Measurements from ENCODE around the gene SFMBT1. TPM values are rescaled to one million over a fixed set of nuclear protein-coding genes. Genes with fewer than 3 reads are reported as not detected.

The SFMBT1 gene
- total RNA-seq, 2 donors from 2014 or later: 6.9 to 17.6 TPM

- DNase-seq (no peak), ATAC-seq (no peak)
- intact Hi-C loops (cut with DNase I): loop anchor here (5.0 to 10.0 kb wide), 3 partner anchors 140 to 330 kb away; no protein-coding TSS in a partner anchor
- Histone ChIP-seq H3K36me3 (replicated peaks in 1 of 2; ENCODE audit: insufficient read depth in 1 of 2, low read depth in 2 of 2) (no peaks in the 10 kb centered on the region), H3K9me3 (no peaks in the 10 kb centered on the region), H3K4me1 (peaks cover 12% of the 10 kb centered on the region), H3K27me3 (no peaks in the 10 kb centered on the region), H3K4me3 (no peak overlapping the region), H3K27ac (no peak overlapping the region)
- TF ChIP-seq POLR2A (IDR thresholded peaks at IDR 0.05): no peak
- TF ChIP-seq, protein P1, sequence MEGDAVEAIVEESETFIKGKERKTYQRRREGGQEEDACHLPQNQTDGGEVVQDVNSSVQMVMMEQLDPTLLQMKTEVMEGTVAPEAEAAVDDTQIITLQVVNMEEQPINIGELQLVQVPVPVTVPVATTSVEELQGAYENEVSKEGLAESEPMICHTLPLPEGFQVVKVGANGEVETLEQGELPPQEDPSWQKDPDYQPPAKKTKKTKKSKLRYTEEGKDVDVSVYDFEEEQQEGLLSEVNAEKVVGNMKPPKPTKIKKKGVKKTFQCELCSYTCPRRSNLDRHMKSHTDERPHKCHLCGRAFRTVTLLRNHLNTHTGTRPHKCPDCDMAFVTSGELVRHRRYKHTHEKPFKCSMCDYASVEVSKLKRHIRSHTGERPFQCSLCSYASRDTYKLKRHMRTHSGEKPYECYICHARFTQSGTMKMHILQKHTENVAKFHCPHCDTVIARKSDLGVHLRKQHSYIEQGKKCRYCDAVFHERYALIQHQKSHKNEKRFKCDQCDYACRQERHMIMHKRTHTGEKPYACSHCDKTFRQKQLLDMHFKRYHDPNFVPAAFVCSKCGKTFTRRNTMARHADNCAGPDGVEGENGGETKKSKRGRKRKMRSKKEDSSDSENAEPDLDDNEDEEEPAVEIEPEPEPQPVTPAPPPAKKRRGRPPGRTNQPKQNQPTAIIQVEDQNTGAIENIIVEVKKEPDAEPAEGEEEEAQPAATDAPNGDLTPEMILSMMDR (IDR thresholded peaks at IDR 0.05): no peak
- WGBS, 2 donors: 69 to 81% methylated on average over 5 to 9 of the region's 9 CpGs
These were observed 29.2 kb upstream of the SFMBT1 start for GRCh38 chr3:53074761-53075742.

- Histone ChIP-seq H3K4me1 (peaks cover 12% of the 10 kb centered on the region), H3K4me3 (no peak overlapping the region), H3K27me3 (no peaks in the 10 kb centered on the region), H3K36me3 (replicated peaks in 1 of 2; ENCODE audit: insufficient read depth in 1 of 2, low read depth in 2 of 2) (no peaks in the 10 kb centered on the region), H3K27ac (no peak overlapping the region), H3K9me3 (no peaks in the 10 kb centered on the region)
- WGBS, 2 donors: 54 to 100% methylated on average over 1 of the region's 1 CpG
- TF ChIP-seq, protein P1 (IDR thresholded peaks at IDR 0.05): no peak
- TF ChIP-seq POLR2A (IDR thresholded peaks at IDR 0.05): no peak
- ATAC-seq (no peak), DNase-seq (no peak)
- intact Hi-C loops (cut with DNase I): loop anchor here (10.0 kb wide), 2 partner anchors 140 to 330 kb away; no protein-coding TSS in a partner anchor
These were observed 28.5 kb upstream of the SFMBT1 start for GRCh38 chr3:53074366-53074696.

DNA sequence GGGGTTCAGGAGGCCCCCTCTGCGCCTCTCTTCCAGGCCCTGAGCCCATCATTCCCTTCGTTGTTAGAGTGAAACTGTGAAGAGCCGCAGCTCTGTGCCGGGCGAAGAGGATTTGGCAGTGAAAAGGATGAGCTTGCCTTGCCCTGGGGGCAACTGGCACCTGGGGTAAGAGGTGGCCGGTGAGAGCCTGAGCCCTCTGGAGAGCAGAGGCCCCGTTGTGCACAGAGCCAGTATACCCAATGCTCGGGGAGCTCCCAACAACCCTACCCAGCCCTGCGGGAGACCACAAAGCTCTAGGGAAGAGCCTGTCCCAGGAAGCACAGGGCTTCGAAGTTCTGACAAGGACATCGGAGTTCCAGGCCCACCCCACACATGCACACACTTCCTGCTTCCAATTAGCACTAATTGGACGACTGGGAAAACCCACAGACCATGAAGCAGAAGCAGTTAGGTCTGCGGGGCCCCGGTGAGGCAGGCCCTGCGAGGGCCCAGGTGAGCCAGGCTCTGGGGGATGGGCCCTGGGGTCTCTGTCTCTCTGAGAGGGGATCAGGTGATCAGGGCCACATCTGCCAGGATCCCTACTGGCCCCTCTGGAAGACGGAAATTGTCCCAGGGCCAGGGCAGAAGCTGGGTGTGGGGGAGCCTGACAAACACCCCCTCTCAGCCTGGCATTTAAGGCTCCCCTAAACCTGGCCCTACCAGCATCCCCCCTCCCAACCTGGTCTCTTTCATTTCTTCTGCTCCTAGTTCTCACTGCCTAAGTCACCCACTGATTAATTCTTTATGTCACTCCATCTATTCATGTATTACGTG lies 27.9 kb upstream of the SFMBT1 start:
- Histone ChIP-seq H3K36me3 (replicated peaks in 1 of 2; ENCODE audit: insufficient read depth in 1 of 2, low read depth in 2 of 2) (no peaks in the 10 kb centered on the region), H3K27me3 (no peaks in the 10 kb centered on the region), H3K27ac (peak overlapping the region in 3 of 4 donors; percentile 69 to 81 (median 73)), H3K4me1 (peaks cover 12% of the 10 kb centered on the region), H3K4me3 (peak overlapping the region in 1 of 2 donors; percentile 86), H3K9me3 (no peaks in the 10 kb centered on the region)
- no peak for ATAC-seq
- 58 to 70% methylated on average over 9 to 17 of the region's 17 CpGs for WGBS, 2 donors
- intact Hi-C loops (cut with DNase I): loop anchor here (10.0 kb wide), 2 partner anchors 139 to 329 kb away; no protein-coding TSS in a partner anchor
- TF ChIP-seq POLR2A (IDR thresholded peaks at IDR 0.05): no peak
- TF ChIP-seq, protein P1 (IDR thresholded peaks at IDR 0.05): no peak
- no peak for DNase-seq

GRCh38 chr3:53072653-53073552 lies 27.0 kb upstream of the SFMBT1 start:
- H3K9me3 ChIP-seq: no peaks in the 10 kb centered on the region
- TF ChIP-seq POLR2A (IDR thresholded peaks at IDR 0.05): peak in 2 of 3 donors; percentile 25 to 35
- TF ChIP-seq, protein P1 (IDR thresholded peaks at IDR 0.05): peak; percentile 91 to 95 (median 94)
- DNase-seq (peak; percentile 84 to 89 (median 87)), ATAC-seq (peak; percentile 90)
- H3K27me3 ChIP-seq: no peaks in the 10 kb centered on the region
- peaks cover 12% of the 10 kb centered on the region for H3K4me1 ChIP-seq
- peak overlapping the region; percentile 47 to 86 for H3K4me3 ChIP-seq
- H3K27ac ChIP-seq: peak overlapping the region in 3 of 4 donors; percentile 69 to 81 (median 73)
- whole genome bisulfite sequencing, 2 donors: 1 to 10% methylated on average over 9 to 32 of the region's 32 CpGs
- intact Hi-C loops (cut with DNase I): loop anchor here (10.0 kb wide), 2 partner anchors 138 to 328 kb away; no protein-coding TSS in a partner anchor
- no peaks in the 10 kb centered on the region for H3K36me3 ChIP-seq (replicated peaks in 1 of 2; ENCODE audit: insufficient read depth in 1 of 2, low read depth in 2 of 2)
